Urinary bladder (tissue), 4 donors: ENCODE measurements around the gene ELP4. TPM values are rescaled to one million over a fixed set of nuclear protein-coding genes. Genes with fewer than 3 reads are reported as not detected.
"Not testable (repeated sequence)": the region's sequence is repeated elsewhere in the genome, so short reads cannot be mapped to it uniquely, and the experiment has no call there.

Experiments used
- DNase-seq: peaks from one replicate; pipeline ENCODE4 v3.0.0-alpha.2; 2015; ENCODE audit errors: extremely low spot score
- H3K27ac ChIP-seq: one replicate; pipeline ENCODE4 v1.5.1; 2013; ENCODE audit warnings: low read depth, mild to moderate bottlenecking, moderate library complexity
- H3K36me3 ChIP-seq: one replicate; pipeline ENCODE4 v1.6.1; 2013; ENCODE audit warnings: mild to moderate bottlenecking, moderate library complexity; ENCODE audit not compliant: insufficient read depth
- H3K4me1 ChIP-seq: one replicate; pipeline ENCODE4 v1.6.1; 2013; ENCODE audit warnings: mild to moderate bottlenecking, moderate library complexity; ENCODE audit not compliant: insufficient read depth
- H3K4me3 ChIP-seq: one replicate; pipeline ENCODE4 v1.5.1; 2013; ENCODE audit warnings: low read depth, low read length
- WGBS: extraction: QIAGEN DNeasy Blood & Tissue Kit; methylation state at CpG from one replicate; pipeline ENCODE4 v1.1.7; 2013; 5-methylcytosine and 5-hydroxymethylcytosine counted together
- polyA plus RNA-seq: library from polyadenylated mRNA; stranded (reverse); fragments of 200-250 nt; gene quantifications from one replicate; pipeline ENCODE4 v1.2.3, GENCODE V29; 2013
- total RNA-seq: library from RNA; depleted of rRNA; stranded (reverse); fragments of >200 nt; gene quantifications from one replicate; pipeline ENCODE4 v1.2.3, GENCODE V29; 2014
- donor health status: healthy with polysubstance abuse.
- donor health status: healthy.

ELP4 gene
- total and polyA plus RNA-seq, 2 donors = 13.7 to 66.1 TPM

DNA sequence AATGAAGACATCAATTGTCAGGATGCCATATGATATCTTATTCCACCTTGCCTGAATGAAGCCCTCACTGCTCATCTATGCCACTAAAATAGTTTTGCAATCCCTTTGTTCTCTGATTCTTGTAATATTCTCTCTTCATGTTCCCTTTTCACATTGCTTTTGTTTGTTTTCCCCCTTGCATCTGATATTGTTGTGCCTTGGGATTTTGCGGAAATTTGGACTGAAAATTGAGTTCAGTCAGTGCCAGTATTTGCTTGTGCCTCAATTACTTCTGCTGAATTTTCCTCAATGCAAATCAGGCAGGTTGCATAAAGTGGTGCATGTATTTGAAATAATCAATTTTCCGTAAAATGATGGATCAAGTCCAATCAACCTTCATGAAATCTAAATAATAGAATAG, 203.3 kb downstream of the ELP4 start:
- DNase-seq = no peak
- no peak overlapping the region for H3K27ac ChIP-seq
- 97% methylated on average over 2 of the region's 2 CpGs for WGBS
- no peak overlapping the region for H3K4me3 ChIP-seq
- no peaks in the 10 kb centered on the region for H3K36me3 ChIP-seq
- H3K4me1 ChIP-seq = no peaks in the 10 kb centered on the region

DNA sequence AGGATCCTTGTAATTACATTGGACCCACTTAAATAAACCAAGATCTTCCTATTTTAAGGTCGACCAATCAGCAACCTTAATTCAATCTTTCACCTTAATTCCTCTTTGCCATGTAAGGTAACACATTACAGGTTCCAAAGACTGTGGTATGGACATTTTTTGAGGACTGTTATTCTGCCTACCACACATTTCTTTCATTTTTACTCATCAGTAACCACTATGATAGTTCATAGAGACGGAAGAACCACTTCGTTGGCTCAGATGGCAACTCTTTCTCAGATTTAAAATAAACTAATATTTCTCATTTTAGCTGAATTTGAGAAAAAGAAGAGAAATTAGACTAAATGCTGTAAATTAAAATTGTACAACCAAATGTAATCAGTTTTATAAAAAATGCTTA, 205.3 kb downstream of the ELP4 start:
- WGBS = 98% methylated on average over 3 of the region's 3 CpGs
- no peaks in the 10 kb centered on the region for H3K36me3 ChIP-seq

DNA sequence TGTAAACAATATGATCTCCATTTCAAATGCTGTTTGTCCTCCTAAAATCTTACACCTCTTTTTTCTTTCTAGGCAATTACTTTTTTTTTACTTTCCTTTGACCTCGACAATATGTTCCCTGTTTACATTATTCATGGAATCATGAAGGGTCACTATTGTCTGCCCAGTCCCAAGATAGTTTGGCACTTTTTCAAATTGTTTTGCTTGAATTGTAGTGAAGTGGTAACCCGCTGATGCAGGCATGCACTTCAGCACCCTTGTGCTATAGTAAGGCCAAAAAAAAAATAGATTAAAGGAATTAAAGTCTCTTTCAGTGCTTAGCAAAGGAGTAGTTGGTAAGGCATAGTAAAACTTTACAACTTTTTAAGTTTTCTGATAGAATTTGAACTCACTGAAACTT, 210.7 kb downstream of the ELP4 start:
- no peaks in the 10 kb centered on the region for H3K4me1 ChIP-seq
- whole genome bisulfite sequencing = 52% methylated on average over 2 of the region's 2 CpGs

More for the DNA sequence above, 205.3 kb downstream of the ELP4 start:
- H3K4me3 ChIP-seq = no peak overlapping the region
- no peak overlapping the region for H3K27ac ChIP-seq
- DNase-seq = no peak
- no peaks in the 10 kb centered on the region for H3K4me1 ChIP-seq

DNA sequence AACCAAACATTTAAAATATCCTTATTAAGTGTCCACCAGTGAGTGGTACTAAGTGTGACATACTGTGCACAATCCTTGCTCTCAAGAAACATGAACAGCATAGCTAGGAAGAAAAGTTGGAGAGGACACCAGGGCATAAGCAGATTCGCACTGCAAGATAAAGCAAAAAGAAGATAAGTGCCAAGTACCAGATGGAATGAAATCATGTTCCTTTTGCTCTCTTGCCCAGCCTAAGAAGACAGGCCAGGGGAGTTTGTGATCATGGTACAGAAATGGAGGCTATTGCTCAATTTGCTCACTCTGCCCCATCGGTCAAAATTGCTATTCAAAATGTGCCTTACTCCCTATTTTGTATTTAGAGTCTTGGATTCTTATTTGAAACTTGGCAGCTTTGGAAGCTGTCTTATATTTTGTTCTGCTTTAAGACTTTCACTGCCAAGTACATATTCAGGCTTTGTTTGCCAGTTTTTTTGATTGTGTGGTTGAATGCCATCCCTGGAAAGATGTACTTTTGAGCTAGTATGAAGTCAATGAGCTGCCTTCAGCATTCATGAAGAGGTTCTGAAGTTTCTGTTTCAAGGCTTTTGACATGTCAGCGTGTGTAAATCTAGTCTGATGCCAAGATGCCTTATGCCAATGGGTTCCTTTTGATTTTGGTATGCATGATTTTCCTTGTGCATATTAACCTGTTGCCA, 211.3 kb downstream of the ELP4 start:
- Histone ChIP-seq H3K4me1 (no peaks in the 10 kb centered on the region), H3K27ac (no peak overlapping the region), H3K36me3 (no peaks in the 10 kb centered on the region), H3K4me3 (no peak overlapping the region)
- 67% methylated on average over 3 of the region's 3 CpGs for WGBS
- DNase-seq = no peak

More for the DNA sequence above, 210.7 kb downstream of the ELP4 start:
- DNase-seq = no peak
- Histone ChIP-seq H3K36me3 (no peaks in the 10 kb centered on the region), H3K4me3 (no peak overlapping the region), H3K27ac (no peak overlapping the region)

DNA sequence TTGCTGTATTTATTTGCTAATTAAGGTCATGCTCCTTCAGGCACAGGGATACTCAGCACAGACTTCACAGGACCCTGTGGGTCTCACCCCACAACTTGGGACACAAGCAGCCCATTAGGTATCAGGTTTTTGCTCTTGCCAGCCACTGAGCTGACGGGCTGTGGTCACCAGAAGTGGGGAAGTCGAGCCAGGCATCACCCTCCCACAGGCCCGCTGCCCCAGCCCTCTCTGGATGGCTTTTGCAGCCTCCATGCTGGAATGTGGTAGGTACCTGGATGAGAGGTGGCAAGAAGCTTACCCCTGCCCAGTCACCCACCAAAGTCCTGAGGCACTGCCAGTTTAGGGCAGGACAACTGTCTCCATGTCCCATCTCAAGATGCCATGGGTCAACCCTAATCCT, 213.2 kb downstream of the ELP4 start:
- Histone ChIP-seq H3K27ac (no peak overlapping the region), H3K36me3 (no peaks in the 10 kb centered on the region), H3K4me3 (no peak overlapping the region), H3K4me1 (no peaks in the 10 kb centered on the region)
- WGBS = 93% methylated on average over 3 of the region's 3 CpGs
- no peak for DNase-seq

DNA sequence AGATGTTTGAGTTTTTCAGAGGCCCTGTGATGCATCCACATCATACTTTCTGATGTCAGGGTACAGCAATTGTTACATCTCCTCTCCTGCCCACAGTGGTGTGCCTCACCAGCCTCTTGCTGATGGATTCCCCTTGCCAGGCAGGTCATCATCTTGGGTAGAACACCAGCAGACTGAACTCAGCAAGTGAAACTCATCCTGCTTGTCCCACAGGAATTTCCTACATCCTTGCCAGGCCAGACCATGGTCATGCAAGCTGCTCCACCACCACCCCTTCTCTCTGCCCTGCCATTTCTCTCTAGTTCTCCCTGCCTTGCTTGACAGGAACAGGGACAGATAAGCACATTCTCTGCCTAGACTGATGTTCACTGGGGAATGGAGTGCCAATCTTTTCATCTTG, 215.6 kb downstream of the ELP4 start:
- Histone ChIP-seq H3K36me3 (no peaks in the 10 kb centered on the region), H3K4me1 (no peaks in the 10 kb centered on the region), H3K27ac (no peak overlapping the region), H3K4me3 (no peak overlapping the region)
- DNase-seq = no peak

DNA sequence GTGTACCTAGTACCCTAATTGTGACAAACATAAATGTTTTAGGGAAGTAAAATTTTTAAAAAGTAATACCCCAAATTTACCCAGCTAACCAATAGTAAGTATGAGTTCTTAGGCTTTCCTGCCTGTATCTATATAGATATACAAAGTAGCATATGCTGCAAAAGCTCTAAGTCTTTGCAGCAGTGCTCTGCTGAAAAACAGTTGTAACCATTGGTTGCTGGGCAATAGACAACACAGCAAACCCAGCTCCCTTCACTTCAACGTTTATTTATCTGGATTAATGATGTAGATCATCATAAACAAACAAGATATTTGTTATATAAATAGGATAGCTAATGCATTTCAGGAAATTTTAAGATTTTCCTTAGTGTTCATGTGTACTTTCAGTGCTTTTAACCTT, 218.9 kb downstream of the ELP4 start:
- no peak for DNase-seq
- 32% methylated on average over 1 of the region's 1 CpG for WGBS
- Histone ChIP-seq H3K36me3 (no peaks in the 10 kb centered on the region), H3K4me3 (no peak overlapping the region), H3K4me1 (no peaks in the 10 kb centered on the region), H3K27ac (no peak overlapping the region)

DNA sequence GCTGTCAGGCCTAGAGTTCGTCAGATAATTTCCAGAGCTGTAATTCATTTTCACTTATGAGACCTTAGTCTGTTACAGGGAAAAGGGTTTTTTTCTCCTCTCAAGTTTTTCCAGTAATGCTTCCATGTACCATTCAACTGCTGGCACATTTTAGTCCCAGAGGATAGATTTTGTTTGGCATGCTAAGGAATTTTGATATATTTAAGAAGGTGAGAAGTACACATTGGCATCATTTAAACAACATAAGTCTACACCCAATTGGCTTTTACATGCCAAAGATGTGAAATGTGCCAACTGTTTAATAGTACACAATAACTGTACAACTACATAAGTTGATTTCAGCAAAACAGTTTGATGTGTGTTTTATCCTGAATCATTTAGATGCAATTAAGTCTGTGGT, 230.6 kb downstream of the ELP4 start:
- no peak for DNase-seq
- WGBS = 80% methylated on average over 1 of the region's 1 CpG
- no peak overlapping the region for H3K27ac ChIP-seq
- H3K4me3 ChIP-seq = no peak overlapping the region
- no peaks in the 10 kb centered on the region for H3K36me3 ChIP-seq
- H3K4me1 ChIP-seq = no peaks in the 10 kb centered on the region

DNA sequence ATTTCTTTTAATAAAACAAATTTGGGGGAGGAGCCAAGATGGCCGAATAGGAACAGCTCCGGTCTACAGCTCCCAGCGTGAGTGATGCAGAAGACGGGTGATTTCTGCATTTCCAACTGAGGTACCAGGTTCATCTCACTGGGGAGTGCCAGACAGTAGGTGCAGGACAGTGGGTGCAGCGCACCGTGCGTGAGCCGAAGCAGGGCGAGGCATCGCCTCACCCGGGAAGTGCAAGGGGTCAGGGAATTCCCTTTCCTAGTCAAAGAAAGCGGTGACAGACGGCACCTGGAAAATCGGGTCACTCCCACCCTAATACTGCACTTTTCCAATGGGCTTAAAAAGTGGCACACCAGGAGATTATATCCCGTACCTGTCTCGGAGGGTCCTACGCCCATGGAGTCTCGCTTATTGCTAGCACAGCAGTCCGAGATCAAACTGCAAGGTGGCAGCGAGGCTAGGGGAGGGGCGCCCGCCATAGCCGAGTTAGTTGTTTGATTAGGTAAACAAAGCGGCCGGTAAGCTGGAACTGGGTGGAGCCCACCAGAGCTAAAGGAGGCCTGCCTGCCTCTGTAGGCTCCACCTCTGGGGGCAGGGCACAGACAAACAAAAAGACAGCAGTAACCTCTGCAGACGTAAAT, 231.3 kb downstream of the ELP4 start:
- H3K36me3 ChIP-seq, DNase-seq, H3K4me1 ChIP-seq, H3K4me3 ChIP-seq, H3K27ac ChIP-seq: not testable (repeated sequence)
- 93% methylated on average over 26 of the region's 26 CpGs for WGBS

DNA sequence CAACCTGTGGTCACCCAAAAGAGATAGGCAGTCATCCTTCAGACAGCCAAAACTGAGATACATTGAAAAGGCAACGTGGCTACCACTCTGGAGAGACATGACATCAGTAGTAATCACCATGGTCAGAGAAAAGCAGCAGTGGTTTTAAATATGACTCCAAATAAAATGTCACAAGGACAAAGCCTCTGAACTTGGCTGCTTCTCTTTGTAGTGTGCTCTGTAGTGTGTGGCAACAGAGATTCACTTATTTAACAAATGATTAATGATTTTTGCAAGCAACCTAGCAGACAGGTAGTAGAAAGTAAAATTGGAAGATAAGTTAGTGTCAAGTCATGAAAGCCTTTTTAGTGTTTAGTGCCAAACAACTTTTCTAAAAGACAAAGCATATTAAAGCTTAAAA, 238.0 kb downstream of the ELP4 start:
- Histone ChIP-seq H3K36me3 (no peaks in the 10 kb centered on the region), H3K27ac (no peak overlapping the region), H3K4me1 (no peaks in the 10 kb centered on the region), H3K4me3 (no peak overlapping the region)
- DNase-seq = no peak
- 41% methylated on average over 1 of the region's 1 CpG for WGBS

DNA sequence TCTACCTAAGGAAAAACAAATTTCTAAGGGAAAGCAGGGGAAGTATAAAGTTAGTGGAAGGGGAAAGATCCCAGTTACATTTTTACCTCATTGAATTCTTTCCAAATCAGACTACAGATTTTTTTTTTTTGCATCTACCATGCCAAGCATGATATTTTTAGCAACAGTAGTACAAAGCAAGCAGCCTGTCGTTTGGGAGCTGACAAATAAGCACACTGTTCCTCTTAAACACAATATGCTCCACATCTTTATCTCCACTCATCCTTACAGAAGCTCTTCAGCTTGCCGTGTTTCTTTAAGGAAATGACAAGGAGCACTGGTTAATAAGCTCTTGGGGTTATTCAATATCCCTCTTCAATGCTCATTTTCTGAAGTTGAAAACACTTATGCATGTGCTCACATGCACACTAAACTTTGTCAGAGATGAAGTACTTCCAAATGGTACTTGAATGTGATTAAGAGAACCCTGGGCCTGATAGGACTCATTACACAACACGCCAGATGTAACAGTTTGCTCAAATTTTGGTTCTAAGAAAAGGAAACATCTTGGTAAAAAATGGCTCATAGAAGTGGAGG, 247.8 kb downstream of the ELP4 start:
- Histone ChIP-seq H3K4me1 (no peaks in the 10 kb centered on the region), H3K27ac (no peak overlapping the region), H3K4me3 (no peak overlapping the region), H3K36me3 (no peaks in the 10 kb centered on the region)
- 39% methylated on average over 3 of the region's 3 CpGs for WGBS
- no peak for DNase-seq

DNA sequence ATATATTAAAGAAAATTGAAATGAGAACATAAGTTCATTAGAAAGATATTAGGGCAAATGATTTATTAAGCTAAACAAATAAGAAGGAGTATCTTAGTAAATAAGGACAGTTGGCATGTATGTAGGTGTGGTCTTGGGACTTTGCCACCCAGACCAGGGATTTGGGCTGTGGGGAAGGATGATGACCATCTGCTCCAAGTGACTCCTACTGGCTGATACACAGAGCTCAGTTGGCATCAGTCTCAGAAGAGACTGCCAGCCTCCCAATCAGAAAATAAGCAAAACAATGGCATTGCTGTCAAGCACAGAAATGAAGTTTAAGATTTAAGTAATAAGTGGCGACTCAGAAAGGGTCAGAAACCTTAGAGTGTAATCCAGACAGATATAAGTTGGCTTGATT, 252.1 kb downstream of the ELP4 start:
- Histone ChIP-seq H3K27ac (no peak overlapping the region), H3K4me3 (no peak overlapping the region), H3K4me1 (no peaks in the 10 kb centered on the region), H3K36me3 (no peaks in the 10 kb centered on the region)
- WGBS = 93% methylated on average over 1 of the region's 1 CpG
- no peak for DNase-seq

DNA sequence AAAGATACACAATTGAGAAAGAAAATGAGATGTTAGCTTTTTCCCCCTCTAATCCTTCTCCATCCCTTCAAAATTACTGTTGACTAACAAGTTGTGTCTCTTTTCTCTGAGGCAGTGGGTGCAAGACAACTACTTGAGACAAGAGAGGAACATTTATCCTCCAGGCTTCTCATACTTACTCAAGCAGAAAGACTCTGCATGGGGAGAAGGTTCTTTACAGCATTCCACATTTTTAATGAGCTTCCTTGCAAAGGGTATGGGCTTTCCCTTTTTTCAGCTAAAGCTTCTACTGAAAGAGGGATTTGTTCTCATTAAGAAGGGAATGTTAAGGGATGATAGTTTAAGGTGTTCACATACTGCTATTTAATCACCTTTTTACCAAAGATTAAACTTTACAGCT, 253.7 kb downstream of the ELP4 start:
- Histone ChIP-seq H3K36me3 (no peaks in the 10 kb centered on the region), H3K27ac (no peak overlapping the region), H3K4me1 (no peaks in the 10 kb centered on the region), H3K4me3 (no peak overlapping the region)
- no peak for DNase-seq

DNA sequence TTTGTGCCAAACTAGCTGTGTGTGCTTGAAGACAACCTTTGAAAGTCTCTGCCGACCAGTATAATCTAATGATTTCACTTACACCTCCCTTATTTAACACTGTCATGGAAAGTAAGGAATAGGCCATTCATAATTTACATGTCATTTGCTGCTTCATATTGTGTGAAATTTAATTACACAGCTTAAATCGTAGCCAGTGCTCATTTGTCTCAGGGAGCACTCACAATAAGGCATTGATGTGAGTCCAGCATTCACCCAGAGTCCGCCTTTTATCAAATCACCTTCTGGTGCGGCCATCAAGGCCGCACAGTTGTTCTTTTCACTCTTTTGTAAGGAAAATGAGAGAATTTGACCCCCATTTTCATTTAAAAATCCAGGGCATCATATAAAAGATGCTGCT, 254.7 kb downstream of the ELP4 start:
- no peak overlapping the region for H3K27ac ChIP-seq
- 93% methylated on average over 5 of the region's 5 CpGs for WGBS
- H3K4me1 ChIP-seq = no peaks in the 10 kb centered on the region
- no peak for DNase-seq
- H3K36me3 ChIP-seq = no peaks in the 10 kb centered on the region
- H3K4me3 ChIP-seq = no peak overlapping the region
